ENCODE measurements around the gene VPS33B.

The VPS33B gene

DNA sequence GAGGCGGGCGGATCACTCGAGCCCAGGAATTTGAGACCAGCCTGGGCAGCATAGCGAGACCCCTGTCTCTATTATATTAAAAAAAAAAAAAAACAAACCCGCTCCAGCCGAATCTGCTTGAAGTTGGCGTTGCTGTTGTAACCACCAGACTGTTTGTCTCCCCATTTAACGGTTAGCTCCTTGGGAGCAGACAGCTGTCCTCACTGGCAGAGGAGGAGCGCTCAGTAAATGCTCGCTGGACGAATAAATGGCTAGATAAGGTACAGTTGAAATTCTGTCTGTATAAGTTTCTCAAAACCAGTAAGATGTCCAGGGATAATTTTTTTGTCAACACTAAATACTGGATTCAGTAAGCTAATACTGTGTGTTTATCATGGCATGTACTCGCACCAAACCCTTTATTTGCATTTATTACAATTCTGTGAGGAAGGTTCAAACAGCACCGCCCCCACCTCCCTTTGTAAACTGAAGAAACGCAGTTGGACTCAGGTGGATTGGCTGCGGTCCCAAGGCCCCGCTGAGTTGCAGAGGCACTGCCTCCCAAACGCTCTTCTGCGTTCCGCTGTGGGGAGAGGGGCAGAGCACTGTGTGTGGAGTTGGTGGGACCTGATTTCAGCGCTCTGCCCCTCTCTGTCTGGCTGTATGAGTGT lies 66.6 kb downstream of the VPS33B start:
- TF ChIP-seq POU2F2 (IDR thresholded peaks at IDR 0.05; ENCODE audit: low read depth, low read length): no peak
- TF ChIP-seq SPI1 (IDR thresholded peaks at IDR 0.05; ENCODE audit: low read depth, low read length): no peak
- TF ChIP-seq PAX5 (IDR thresholded peaks at IDR 0.05; ENCODE audit: insufficient read depth, low read length, severe bottlenecking): no peak
- no peak for TF ChIP-seq POLR2A (IDR thresholded peaks at IDR 0.05; ENCODE audit: low read depth, low read length)
- TF ChIP-seq TAF1 (IDR thresholded peaks at IDR 0.05; ENCODE audit: low read depth, low read length): no peak
- no peak for TF ChIP-seq POLR2AphosphoS5 (IDR thresholded peaks at IDR 0.05; ENCODE audit: low read depth, low read length)
- DNase-seq (ENCODE audit: insufficient read length, low spot score) (no peak), FAIRE-seq (no peak)

GRCh38 chr15:90954712-90955623 lies 67.4 kb downstream of the VPS33B start, which contains the start of gene RCCD1:
TSS of gene RCCD1 (plus strand) at chr15:90954884. CDS start at chr15:90956735, 1,851 bp downstream.
- peak; percentile 99 for DNase-seq (ENCODE audit: insufficient read length, low spot score)
- FAIRE-seq: peak; percentile 100
- TF ChIP-seq PAX5 (IDR thresholded peaks at IDR 0.05; ENCODE audit: insufficient read depth, low read length, severe bottlenecking) (no peak), POLR2AphosphoS5 (IDR thresholded peaks at IDR 0.05; ENCODE audit: low read depth, low read length) (peak; percentile 90), POLR2A (IDR thresholded peaks at IDR 0.05; ENCODE audit: low read depth, low read length) (peak; percentile 84), SPI1 (IDR thresholded peaks at IDR 0.05; ENCODE audit: low read depth, low read length) (no peak), POU2F2 (IDR thresholded peaks at IDR 0.05; ENCODE audit: low read depth, low read length) (0 out of 2 replicates have a peak, but pooled peaks have one; percentile 25), TAF1 (IDR thresholded peaks at IDR 0.05; ENCODE audit: low read depth, low read length) (peak; percentile 58; the same call in 1 of the 2 replicates)

- DNase-seq (ENCODE audit: insufficient read length, low spot score): no peak
- no peak for FAIRE-seq
- TF ChIP-seq POLR2AphosphoS5 (IDR thresholded peaks at IDR 0.05; ENCODE audit: low read depth, low read length): no peak
- TF ChIP-seq PAX5 (IDR thresholded peaks at IDR 0.05; ENCODE audit: insufficient read depth, low read length, severe bottlenecking): no peak
- no peak for TF ChIP-seq SPI1 (IDR thresholded peaks at IDR 0.05; ENCODE audit: low read depth, low read length)
- no peak for TF ChIP-seq TAF1 (IDR thresholded peaks at IDR 0.05; ENCODE audit: low read depth, low read length)
- no peak for TF ChIP-seq POU2F2 (IDR thresholded peaks at IDR 0.05; ENCODE audit: low read depth, low read length)
- TF ChIP-seq POLR2A (IDR thresholded peaks at IDR 0.05; ENCODE audit: low read depth, low read length): no peak
Observed at GRCh38 chr15:90953947-90954711, 68.3 kb downstream of the VPS33B start.

DNA sequence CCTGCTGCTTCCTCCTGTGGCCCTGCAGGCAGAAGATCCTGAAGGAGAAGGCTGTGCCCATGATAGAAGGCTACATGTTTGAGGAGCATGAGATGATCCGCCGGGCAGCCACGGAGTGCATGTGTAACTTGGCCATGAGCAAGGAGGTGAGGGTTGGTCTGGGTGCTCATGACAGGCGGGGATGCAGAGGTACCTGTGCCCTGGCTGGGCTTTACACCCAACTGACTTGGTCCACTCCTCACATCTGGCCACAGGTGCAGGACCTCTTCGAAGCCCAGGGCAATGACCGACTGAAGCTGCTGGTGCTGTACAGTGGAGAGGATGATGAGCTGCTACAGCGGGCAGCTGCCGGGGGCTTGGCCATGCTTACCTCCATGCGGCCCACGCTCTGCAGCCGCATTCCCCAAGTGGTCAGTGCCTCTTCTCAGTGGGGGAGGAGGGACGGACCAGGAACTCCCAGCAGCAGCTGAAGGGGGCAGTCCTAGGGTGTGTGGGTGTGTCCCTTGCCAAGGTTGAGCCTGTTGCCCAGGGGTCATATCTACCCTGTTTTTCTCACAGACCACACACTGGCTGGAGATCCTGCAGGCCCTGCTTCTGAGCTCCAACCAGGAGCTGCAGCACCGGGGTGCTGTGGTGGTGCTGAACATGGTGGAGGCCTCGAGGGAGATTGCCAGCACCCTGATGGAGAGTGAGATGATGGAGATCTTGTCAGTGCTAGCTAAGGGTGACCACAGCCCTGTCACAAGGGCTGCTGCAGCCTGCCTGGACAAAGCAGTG lies 69.3 kb downstream of the VPS33B start:
- no peak for FAIRE-seq
- no peak for DNase-seq (ENCODE audit: insufficient read length, low spot score)
- no peak for TF ChIP-seq POU2F2 (IDR thresholded peaks at IDR 0.05; ENCODE audit: low read depth, low read length)
- no peak for TF ChIP-seq POLR2A (IDR thresholded peaks at IDR 0.05; ENCODE audit: low read depth, low read length)
- no peak for TF ChIP-seq SPI1 (IDR thresholded peaks at IDR 0.05; ENCODE audit: low read depth, low read length)
- no peak for TF ChIP-seq TAF1 (IDR thresholded peaks at IDR 0.05; ENCODE audit: low read depth, low read length)
- TF ChIP-seq POLR2AphosphoS5 (IDR thresholded peaks at IDR 0.05; ENCODE audit: low read depth, low read length): no peak
- no peak for TF ChIP-seq PAX5 (IDR thresholded peaks at IDR 0.05; ENCODE audit: insufficient read depth, low read length, severe bottlenecking)

- FAIRE-seq (no peak), DNase-seq (ENCODE audit: insufficient read length, low spot score) (no peak)
- no peak for TF ChIP-seq POU2F2 (IDR thresholded peaks at IDR 0.05; ENCODE audit: low read depth, low read length)
- TF ChIP-seq SPI1 (IDR thresholded peaks at IDR 0.05; ENCODE audit: low read depth, low read length): no peak
- TF ChIP-seq POLR2A (IDR thresholded peaks at IDR 0.05; ENCODE audit: low read depth, low read length): no peak
- TF ChIP-seq PAX5 (IDR thresholded peaks at IDR 0.05; ENCODE audit: insufficient read depth, low read length, severe bottlenecking): no peak
- no peak for TF ChIP-seq POLR2AphosphoS5 (IDR thresholded peaks at IDR 0.05; ENCODE audit: low read depth, low read length)
- TF ChIP-seq TAF1 (IDR thresholded peaks at IDR 0.05; ENCODE audit: low read depth, low read length): no peak
Observed at GRCh38 chr15:90950676-90951075, 71.7 kb downstream of the VPS33B start.

DNA sequence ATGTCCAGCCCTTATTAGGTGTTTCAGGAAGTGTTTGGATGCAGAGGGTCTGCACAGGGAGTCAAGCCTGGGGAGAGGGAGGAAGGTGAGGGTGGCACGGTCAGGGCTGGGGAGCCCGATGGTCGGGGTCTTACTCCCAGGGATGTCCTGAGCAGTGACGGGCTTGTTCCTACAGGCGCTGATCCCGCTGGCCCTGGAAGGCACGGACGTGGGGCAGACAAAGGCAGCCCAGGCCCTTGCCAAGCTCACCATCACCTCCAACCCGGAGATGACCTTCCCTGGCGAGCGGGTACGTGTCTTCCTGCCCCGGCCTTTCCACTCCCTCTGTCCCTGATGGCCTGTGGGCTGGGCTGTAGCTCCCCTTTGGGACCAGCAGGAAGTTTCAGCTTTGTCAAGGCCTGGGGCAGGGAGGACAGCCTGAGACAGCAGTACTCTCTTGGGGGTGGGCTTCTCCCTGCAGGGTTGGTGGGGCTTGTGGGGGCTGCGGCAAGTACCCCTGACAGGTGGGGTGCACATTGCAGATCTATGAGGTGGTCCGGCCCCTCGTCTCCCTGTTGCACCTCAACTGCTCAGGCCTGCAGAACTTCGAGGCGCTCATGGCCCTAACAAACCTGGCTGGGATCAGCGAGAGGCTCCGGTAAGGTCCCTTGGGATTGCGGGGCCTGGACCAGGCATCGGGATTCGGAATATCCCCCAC lies 72.3 kb downstream of the VPS33B start:
- DNase-seq (ENCODE audit: insufficient read length, low spot score) (no peak), FAIRE-seq (no peak)
- TF ChIP-seq POLR2A (IDR thresholded peaks at IDR 0.05; ENCODE audit: low read depth, low read length) (no peak), POLR2AphosphoS5 (IDR thresholded peaks at IDR 0.05; ENCODE audit: low read depth, low read length) (no peak), PAX5 (IDR thresholded peaks at IDR 0.05; ENCODE audit: insufficient read depth, low read length, severe bottlenecking) (no peak), TAF1 (IDR thresholded peaks at IDR 0.05; ENCODE audit: low read depth, low read length) (no peak), POU2F2 (IDR thresholded peaks at IDR 0.05; ENCODE audit: low read depth, low read length) (no peak), SPI1 (IDR thresholded peaks at IDR 0.05; ENCODE audit: low read depth, low read length) (no peak)

Data from GM12891 (cell line).